Inflammatory macrophage treated with lipopolysaccharide for 4 hours (primary cell): ENCODE measurements around the gene SH3RF3.

Source experiments
- DNase-seq: peaks from one replicate; pipeline ENCODE4 v3.0.0-alpha.2; 2020

SH3RF3 gene

GRCh38 chr2:109447776-109448175, 318.8 kb downstream of the SH3RF3 start:
- peak; percentile 1 for DNase-seq

GRCh38 chr2:109448207-109448606, 319.2 kb downstream of the SH3RF3 start:
- DNase-seq, result no peak

- no peak for DNase-seq
Observed at GRCh38 chr2:109448946-109449788, 320.2 kb downstream of the SH3RF3 start.

GRCh38 chr2:109450574-109451273, 321.7 kb downstream of the SH3RF3 start:
- no peak for DNase-seq

DNA sequence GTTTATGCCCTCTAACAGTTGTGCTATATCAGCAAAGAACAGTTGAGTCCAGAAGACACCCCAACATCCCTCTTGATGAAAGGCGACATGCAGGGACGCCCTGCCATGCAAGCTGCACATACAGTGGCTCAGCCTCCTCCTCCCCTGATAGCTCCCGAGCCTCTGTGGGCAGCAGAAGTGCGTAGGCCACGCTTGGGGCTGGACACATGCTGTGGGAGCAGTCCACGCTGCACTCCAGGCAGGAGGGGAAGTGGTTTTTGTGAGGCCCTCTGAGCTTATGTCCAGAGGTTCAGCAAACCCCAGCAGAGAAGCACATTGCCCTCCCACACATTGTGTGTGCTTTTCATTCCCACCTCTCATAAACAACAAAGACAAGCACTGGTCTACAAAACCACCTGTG, 322.7 kb downstream of the SH3RF3 start:
- DNase-seq, result peak; percentile 23

DNA sequence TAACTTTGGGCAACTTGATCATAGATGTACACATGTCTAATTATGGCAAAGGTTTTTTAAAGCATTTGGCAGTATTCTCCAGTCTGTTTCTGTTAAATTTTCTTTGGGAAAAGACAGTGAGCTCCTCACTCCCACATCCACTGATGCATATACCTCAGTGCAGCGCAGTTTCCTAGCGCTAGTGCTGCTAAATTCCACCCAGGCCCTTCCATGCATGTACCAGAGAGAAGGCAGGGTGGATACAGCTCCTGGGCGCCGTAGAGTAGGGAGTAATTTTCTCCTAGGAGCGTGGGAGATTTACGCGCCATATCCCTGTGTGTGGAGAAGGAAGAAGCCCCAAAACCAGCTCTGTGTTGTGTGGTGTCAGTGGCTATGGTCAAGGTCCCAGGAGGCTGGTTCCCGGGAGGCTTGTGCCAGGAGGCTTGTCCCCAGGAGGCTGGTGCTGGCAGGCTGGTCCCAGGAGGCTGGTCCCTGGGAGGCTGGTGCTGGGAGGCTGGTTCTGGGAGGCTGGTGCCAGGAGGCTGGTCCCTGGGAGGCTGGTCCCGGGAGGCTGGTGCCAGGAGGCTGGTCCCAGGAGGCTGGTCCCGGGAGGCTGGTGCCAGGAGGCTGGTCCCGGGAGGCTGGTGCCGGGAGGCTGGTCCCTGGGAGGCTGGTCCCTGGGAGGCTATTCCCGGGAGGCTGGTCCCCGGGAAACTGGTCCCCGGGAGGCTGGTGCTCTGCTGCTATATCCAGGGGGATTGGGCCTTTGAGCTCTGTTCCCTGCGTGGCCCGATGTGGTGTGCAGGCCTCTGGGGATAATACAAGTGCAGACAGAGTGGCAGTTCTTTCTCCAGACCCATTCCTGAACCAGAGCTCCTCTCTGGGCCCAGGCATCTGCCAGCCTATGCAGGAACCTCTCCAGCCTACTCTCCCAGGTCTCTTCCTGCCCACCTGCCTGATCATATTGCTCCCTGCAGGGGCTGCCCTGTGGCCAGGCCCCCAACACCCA, 323.6 kb downstream of the SH3RF3 start:
- DNase-seq, result no peak

DNA sequence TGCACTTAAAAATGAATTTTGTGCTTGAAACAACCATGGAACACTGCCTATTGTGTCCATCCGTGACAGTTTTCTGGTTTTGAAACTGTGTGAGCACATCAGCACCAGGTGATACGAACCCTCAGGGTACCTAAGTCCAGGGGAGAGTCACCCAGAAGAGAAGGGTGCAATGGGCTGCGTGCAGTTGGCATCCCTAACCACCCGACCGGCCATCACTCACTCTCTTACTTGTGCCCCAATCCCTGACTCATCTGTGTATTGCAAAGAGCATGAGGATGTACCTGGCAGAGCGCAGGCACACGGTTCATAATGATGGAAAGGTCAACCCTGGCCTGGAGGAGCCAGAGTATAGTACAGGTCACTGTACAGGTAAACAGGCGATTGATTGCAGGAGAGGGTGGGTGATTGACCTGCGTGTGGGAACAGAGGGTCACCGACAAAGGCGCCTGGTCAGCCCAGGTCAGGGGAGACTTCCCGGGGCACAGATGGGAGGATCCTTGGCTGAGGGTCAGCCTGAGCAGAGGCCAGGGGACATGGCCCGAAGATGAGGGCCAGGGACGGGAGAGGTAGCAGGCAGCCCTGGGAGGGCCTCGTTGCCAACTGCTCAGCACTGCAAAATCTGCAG, 324.5 kb downstream of the SH3RF3 start:
- DNase-seq, result no peak

DNA sequence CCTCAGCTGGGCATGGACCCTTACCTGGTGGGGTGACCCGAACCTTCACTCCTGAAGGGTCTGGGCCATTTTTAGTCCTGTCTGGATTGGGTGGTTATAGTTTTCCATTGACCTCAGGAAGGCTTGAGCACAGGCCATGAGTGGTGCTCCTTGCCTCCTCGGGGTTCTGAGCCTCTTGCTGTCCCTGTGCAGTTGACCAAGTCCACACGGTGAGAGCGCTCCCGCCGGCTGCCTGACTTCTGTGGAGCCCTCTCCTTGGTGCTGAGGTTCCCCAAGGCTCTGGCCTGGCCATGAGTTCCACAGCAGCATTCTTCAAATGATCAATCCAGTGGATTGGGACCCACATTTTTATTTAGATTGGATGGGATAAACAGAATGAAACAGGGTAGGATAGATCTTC, 325.3 kb downstream of the SH3RF3 start:
- DNase-seq, result no peak

GRCh38 chr2:109454765-109455394, 325.9 kb downstream of the SH3RF3 start:
- no peak for DNase-seq

DNA sequence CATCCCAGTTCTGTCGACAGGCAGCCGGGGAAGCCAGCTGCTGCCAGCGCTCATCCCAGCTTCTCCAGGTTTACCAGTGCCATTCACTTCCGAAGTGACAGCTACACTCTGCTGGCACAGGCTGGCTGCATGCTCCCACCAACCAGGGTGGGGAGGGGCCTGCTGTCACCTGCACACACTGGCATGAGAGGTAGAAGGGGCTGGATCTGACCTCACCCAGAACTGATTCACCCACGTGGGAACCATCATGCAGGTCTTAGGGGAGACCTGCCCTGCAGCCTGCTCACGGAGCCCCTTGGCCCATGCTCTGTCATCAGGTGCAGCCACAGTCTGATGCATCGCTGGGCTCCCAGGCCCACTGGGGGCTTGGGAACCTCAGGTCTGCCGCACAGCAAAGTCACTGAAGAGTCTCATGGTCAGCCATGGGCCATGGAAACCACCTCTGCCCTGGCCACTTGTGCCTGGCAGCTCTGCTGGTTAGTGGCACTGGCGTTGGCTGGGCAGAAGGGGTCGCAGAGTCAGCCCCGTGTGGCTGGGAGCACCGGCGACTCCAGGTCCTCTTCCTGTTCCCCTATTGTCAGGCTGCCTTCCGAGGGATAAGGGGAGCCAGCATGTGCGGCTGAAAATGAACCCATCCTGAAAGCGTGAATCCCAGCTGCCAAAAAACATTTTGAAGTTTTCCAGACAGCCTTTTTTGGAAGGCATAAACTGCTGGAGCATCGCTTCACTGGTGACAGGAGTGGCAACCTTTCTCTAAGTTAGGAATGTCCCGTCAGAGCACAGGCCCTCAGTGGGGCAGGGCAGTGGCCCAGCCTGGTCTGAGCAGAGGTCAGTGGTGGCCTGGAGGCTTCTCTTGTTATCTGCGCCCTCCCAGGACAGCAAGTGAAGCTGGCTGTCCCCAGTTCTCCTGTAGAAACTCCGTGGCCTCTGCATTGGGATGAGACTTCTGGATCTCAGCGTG, 327.0 kb downstream of the SH3RF3 start:
- no peak for DNase-seq

GRCh38 chr2:109456776-109457175, 327.8 kb downstream of the SH3RF3 start:
- DNase-seq, result no peak

DNA sequence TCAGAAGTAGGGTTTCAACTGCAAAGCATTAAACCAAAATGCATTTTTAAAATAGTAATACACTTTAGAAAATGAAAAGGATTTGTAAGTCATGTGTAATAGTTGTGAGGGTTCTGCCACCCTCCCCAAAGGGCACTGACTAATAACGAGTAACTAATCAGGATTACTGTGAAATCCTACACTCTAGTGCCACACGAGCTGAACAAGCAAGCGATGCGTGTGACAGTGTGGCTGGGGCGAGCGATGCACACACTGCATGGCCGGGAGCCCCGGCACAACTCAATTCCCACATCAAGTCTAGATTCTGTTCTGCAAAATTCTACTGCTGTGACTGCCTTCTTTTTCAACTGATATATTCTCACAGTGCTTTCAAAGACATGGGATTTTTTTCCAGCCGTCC, 328.4 kb downstream of the SH3RF3 start:
- DNase-seq, result no peak

DNA sequence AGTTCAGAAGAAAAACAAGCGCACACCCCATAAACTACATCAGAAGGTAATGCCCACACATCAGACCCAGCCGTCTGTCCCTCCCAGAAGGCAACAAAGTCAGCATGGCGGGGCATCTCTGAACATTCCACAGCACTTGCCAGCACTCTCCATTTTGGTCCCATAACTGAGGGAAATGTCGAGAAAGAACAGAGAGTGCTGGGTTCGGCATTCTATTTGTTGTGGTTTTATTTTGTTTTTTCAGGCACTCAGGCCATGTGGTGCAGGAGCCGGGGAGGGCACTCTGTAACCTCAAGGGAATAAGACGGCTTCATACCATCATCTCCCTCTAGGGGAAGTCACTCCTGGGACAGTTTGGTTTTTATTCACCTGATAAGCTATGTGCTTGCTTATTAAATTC, 328.8 kb downstream of the SH3RF3 start:
- no peak for DNase-seq

- no peak for DNase-seq
Observed at GRCh38 chr2:109458512-109458911, 329.5 kb downstream of the SH3RF3 start.

- DNase-seq, result no peak
Observed at GRCh38 chr2:109459485-109459884, 330.5 kb downstream of the SH3RF3 start.

GRCh38 chr2:109460553-109461324, 331.7 kb downstream of the SH3RF3 start:
- no peak for DNase-seq

- no peak for DNase-seq
Observed at GRCh38 chr2:109463236-109463635, 334.2 kb downstream of the SH3RF3 start.

DNA sequence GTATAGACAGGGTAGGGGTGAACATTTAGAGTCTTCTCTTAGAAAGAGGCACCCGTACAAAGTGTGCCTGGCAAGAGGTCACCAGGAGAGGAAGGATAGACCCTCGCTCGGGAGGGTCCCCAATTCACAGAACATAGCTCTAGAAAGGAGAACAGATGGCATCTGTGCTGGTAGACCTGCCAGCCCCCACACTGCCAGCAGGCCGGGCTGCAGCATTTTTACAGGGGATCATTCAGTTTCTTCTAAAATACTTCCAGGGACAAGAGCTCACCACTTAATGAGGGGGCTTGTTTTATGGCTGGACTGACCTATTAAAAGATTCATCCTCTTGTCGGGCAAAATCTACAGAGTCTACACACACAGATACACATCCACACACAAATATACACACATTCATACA, 334.9 kb downstream of the SH3RF3 start:
- no peak for DNase-seq

DNA sequence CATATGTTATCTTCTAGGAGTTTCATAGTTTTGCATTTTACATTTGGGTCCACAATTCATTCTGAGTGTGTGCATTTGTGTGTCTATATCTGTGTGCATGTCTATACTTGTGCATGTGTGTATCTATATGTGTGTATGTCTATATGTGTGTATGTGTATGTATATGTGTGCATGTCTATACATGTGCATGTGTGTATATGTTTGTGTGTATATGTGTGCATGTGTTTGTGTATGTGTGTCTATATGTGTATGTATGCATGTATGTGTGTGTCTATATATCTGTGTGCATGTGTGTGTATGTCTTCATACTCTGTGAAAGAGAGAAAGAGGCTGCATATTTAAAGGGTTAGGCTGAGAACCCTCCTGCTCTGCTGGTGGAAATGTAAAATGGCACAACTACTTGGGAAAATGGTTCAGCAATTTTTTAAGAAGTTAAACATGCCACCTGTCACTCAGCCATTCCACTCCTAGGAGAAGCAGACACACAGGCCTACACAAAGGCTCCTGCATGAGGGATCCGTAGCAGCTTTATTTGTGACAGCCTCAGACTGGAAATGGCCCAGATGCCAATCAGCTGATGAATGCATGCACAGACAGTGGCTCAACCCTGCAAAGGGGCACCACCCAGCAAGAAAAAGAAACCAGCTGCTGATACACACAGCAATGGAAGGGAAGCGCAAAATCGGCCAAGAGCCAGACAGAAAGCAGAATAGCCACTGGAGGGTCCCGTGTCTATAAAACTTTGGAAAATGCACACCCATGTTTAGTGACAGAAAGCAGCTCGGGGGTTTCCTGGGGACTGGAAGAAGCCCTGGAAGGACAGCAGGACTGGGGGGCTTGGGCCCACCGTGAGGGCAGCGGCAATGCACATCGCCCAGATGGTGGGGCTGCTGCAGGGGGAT, 337.9 kb downstream of the SH3RF3 start:
- no peak for DNase-seq
